MCF 10A (cell line): ENCODE measurements around the gene SURF6. TPM values are rescaled to one million over a fixed set of nuclear protein-coding genes. Genes with fewer than 3 reads are reported as not detected.

Experiments
- BruUV-seq: library from RNA; stranded (reverse); fragments of 400-500 nt; replicated peaks from 2 replicates; lab custom pipeline; 2021; lab: Mats Ljungman, UMichigan
- CTCF ChIA-PET: fragments of 300-600 bp; sonication (Branson Sonifier 250); formaldehyde crosslinking; extraction: SDS; loops from one replicate; lab custom pipeline; 2021; ENCODE audit warnings: antibody characterized with exemption, inconsistent platforms; lab: Yijun Ruan, JAX
- POLR2A ChIA-PET: fragments of 300-600, 350-650 bp; sonication (Branson Sonifier 250); formaldehyde crosslinking; extraction: SDS; loops from one replicate; lab custom pipeline; 2020; ENCODE audit warnings: antibody characterized with exemption, inconsistent platforms; lab: Yijun Ruan, JAX
- DNase-seq: peaks from one replicate; pipeline ENCODE4 v3.0.0-alpha.2; 2018; ENCODE audit not compliant: unreplicated experiment
- H3K27ac Mint-ChIP-seq: one replicate; pipeline ENCODE4 v1.8.0; 2022; ENCODE audit warnings: mild to moderate bottlenecking, low read depth, mixed read lengths; ENCODE audit not compliant: unreplicated experiment
- H3K27me3 Mint-ChIP-seq: one replicate; pipeline ENCODE4 v1.8.0; 2022; ENCODE audit warnings: mixed read lengths; ENCODE audit not compliant: insufficient read depth, unreplicated experiment
- H3K36me3 Mint-ChIP-seq: one replicate; pipeline ENCODE4 v1.8.0; 2022; ENCODE audit warnings: mild to moderate bottlenecking, moderate library complexity, mixed read lengths; ENCODE audit not compliant: insufficient read depth, unreplicated experiment
- H3K4me1 Mint-ChIP-seq: one replicate; pipeline ENCODE4 v1.8.0; 2022; ENCODE audit warnings: mixed read lengths; ENCODE audit not compliant: insufficient read depth, unreplicated experiment
- H3K4me3 Mint-ChIP-seq: one replicate; pipeline ENCODE4 v1.8.0; 2022; ENCODE audit warnings: mild to moderate bottlenecking, moderate library complexity, mixed read lengths; ENCODE audit not compliant: unreplicated experiment
- H3K9me3 Mint-ChIP-seq: one replicate; pipeline ENCODE4 v1.8.0; 2022; ENCODE audit warnings: mixed read lengths; ENCODE audit not compliant: unreplicated experiment
- intact Hi-C: fragments of 100-400 bp; cut with micrococcal nuclease; formaldehyde crosslinking; loops from 2 replicates; pipeline ENCODE4 v1.14.1; 2022
- total RNA-seq: library from RNA; stranded (reverse); gene quantifications from 2 replicates; pipeline ENCODE4 v1.2.3, GENCODE V29; 2022
- TF ChIP-seq, protein P1 (sequence below): fragments of 200-600 bp; IDR thresholded peaks from one replicate; pipeline ENCODE4 v1.8.0; 2022; ENCODE audit warnings: antibody characterized with exemption, mild to moderate bottlenecking; ENCODE audit not compliant: unreplicated experiment

The SURF6 gene
- total RNA-seq, 1 experiment from 2014 or later = 40.5 TPM

DNA sequence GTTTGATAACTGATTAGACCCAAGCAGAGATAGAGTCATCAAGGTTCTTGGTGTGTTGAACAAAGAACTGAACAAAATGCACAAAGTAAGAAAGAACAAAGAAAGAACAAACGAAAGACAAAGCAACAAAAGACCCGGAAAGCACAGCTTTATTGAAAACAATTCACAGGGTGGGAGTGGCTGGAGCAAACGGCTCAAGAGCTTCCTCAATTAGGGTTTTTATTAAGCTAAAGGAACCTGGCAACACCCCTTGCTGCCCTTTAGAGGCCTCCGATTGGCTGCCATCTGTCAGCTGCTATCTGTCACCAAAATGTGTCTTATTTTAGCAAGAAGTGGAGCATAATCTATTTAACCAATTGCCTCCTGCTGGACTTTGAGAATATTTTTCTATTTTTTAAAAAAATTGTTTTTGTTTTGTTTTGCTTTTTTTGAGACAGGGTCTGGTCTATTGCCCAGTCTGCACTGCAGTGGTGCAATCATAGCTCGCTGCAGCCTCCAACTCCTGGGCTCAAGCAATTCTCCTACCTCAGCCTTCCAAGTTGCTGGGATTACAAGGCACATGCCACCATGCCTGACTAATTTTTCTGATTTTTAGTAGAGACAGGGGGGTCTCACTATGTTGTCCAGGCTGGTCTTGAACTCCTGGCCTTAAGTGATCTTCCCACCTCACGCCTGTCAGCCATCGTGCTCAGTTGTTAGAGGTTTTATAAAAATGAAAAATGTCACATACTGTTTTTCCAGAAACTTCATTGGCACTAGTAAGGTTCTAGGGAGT, 53.3 kb downstream of the SURF6 start:
- BruUV-seq = no TSS peak

GRCh38 chr9:133280392-133280791, 55.6 kb downstream of the SURF6 start:
- Mint-ChIP-seq H3K27me3 (no peaks in the 10 kb centered on the region), H3K36me3 (no peaks in the 10 kb centered on the region), H3K4me1 (no peaks in the 10 kb centered on the region), H3K4me3 (no peak overlapping the region), H3K9me3 (no peaks in the 10 kb centered on the region), H3K27ac (no peak overlapping the region)
- CTCF ChIA-PET = no interaction called here
- TF ChIP-seq, protein P1, sequence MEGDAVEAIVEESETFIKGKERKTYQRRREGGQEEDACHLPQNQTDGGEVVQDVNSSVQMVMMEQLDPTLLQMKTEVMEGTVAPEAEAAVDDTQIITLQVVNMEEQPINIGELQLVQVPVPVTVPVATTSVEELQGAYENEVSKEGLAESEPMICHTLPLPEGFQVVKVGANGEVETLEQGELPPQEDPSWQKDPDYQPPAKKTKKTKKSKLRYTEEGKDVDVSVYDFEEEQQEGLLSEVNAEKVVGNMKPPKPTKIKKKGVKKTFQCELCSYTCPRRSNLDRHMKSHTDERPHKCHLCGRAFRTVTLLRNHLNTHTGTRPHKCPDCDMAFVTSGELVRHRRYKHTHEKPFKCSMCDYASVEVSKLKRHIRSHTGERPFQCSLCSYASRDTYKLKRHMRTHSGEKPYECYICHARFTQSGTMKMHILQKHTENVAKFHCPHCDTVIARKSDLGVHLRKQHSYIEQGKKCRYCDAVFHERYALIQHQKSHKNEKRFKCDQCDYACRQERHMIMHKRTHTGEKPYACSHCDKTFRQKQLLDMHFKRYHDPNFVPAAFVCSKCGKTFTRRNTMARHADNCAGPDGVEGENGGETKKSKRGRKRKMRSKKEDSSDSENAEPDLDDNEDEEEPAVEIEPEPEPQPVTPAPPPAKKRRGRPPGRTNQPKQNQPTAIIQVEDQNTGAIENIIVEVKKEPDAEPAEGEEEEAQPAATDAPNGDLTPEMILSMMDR = no peak
- POLR2A ChIA-PET = no interaction called here
- no TSS peak for BruUV-seq
- no peak for DNase-seq
- intact Hi-C loops = no loop called here

More for the DNA sequence above, 53.3 kb downstream of the SURF6 start:
- Mint-ChIP-seq H3K9me3 (no peaks in the 10 kb centered on the region), H3K36me3 (no peaks in the 10 kb centered on the region), H3K27ac (no peak overlapping the region), H3K4me3 (no peak overlapping the region), H3K4me1 (no peaks in the 10 kb centered on the region), H3K27me3 (no peaks in the 10 kb centered on the region)
- POLR2A ChIA-PET = no interaction called here
- TF ChIP-seq, protein P1 = no peak
- CTCF ChIA-PET = no interaction called here
- intact Hi-C loops = no loop called here
- no peak for DNase-seq

Other genes with a start within 250 kb of the SURF6 start
- gene RALGDS, start 214.9 kb downstream of the SURF6 start, total RNA-seq = 14.2 and 15.4 TPM in 2 replicates
- not detected in 2 replicates for gene GBGT1, start 172.3 kb downstream of the SURF6 start, total RNA-seq
- gene OBP2B, start 126.9 kb downstream of the SURF6 start, total RNA-seq = not detected in 2 replicates
- gene ABO, start 61.0 kb downstream of the SURF6 start, total RNA-seq = not detected in 2 replicates
- gene MED22, start 11.9 kb upstream of the SURF6 start, total RNA-seq = 29.3 and 32.6 TPM in 2 replicates
- 2,129 and 2,395 TPM in 2 replicates for gene RPL7A, start 12.0 kb upstream of the SURF6 start, total RNA-seq
- gene SURF1, start 20.3 kb upstream of the SURF6 start, total RNA-seq = 30.8 and 31.2 TPM in 2 replicates
- 28.2 and 39.5 TPM in 2 replicates for gene SURF2, start 20.4 kb upstream of the SURF6 start, total RNA-seq
- 198 and 226 TPM in 2 replicates for gene SURF4, start 39.9 kb upstream of the SURF6 start, total RNA-seq
- gene STKLD1, start 40.2 kb upstream of the SURF6 start, total RNA-seq = 1.3 TPM in 2 replicates
- 26.0 and 38.1 TPM in 2 replicates for gene REXO4, start 81.8 kb upstream of the SURF6 start, total RNA-seq
- gene ADAMTS13, start 86.2 kb upstream of the SURF6 start, total RNA-seq = 4.1 and 6.1 TPM in 2 replicates
- gene CACFD1, start 123.8 kb upstream of the SURF6 start, total RNA-seq = 1.5 and 3.4 TPM in 2 replicates
- 0.32 and 0.42 TPM in 2 replicates for gene SLC2A6, start 142.9 kb upstream of the SURF6 start, total RNA-seq
- not detected in 2 replicates for gene MYMK, start 188.8 kb upstream of the SURF6 start, total RNA-seq
- not detected in 2 replicates for gene ADAMTSL2, start 198.5 kb upstream of the SURF6 start, total RNA-seq